Cardiac muscle cell (in vitro differentiated cells and primary cell): ENCODE measurements around the gene CCDC138. TPM values are rescaled to one million over a fixed set of nuclear protein-coding genes. Genes with fewer than 3 reads are reported as not detected.

Source experiments
- DNase-seq, 2 donors: peaks; one replicate each; pipeline versions ENCODE4 v3.0.0 to v3.0.0-alpha.2; 2010 to 2017; ENCODE audit warnings: low read depth in 1 of 2, low spot score in 1 of 2
- H3K27ac ChIP-seq: fragments of 200-600 bp; sonication (generic); 2 replicates; pipeline ENCODE4 v1.5.1; 2016
- H3K27me3 ChIP-seq: fragments of 200-600 bp; sonication (generic); 2 replicates; pipeline ENCODE4 v1.6.0; 2016; ENCODE audit warnings: control low read depth
- H3K36me3 ChIP-seq: fragments of 200-600 bp; sonication (generic); 2 replicates; pipeline ENCODE4 v1.5.1; 2016; ENCODE audit warnings: control low read depth
- H3K4me1 ChIP-seq: fragments of 200-600 bp; sonication (generic); 2 replicates; pipeline ENCODE4 v1.8.1; 2017; ENCODE audit warnings: low read depth, mild to moderate bottlenecking, mixed run types
- H3K4me3 ChIP-seq: fragments of 200-600 bp; sonication (generic); 2 replicates; pipeline ENCODE4 v1.5.1; 2016; ENCODE audit warnings: mild to moderate bottlenecking
- H3K9me3 ChIP-seq: fragments of 200-600 bp; sonication (generic); 2 replicates; pipeline ENCODE4 v1.5.1; 2017; ENCODE audit warnings: low read depth, mild to moderate bottlenecking, control low read depth
- polyA plus RNA-seq: library from polyadenylated mRNA; unstranded; fragments of >200 nt; fragmentation: Nextera tagmentation; extraction: Ambion mirVana; gene quantifications from 2 replicates; pipeline ENCODE4 v1.2.1, GENCODE V29; 2016
- total RNA-seq: library from RNA; depleted of rRNA; stranded (reverse); fragments of >200 nt; gene quantifications from 2 replicates; pipeline ENCODE4 v1.2.3, GENCODE V29; 2016
- TF ChIP-seq, protein P1 (sequence below): IDR thresholded peaks from 2 replicates; pipeline ENCODE4 v1.5.1; 2012; ENCODE audit warnings: low read depth, mild to moderate bottlenecking, low read length

CCDC138 gene
- total and polyA plus RNA-seq, 2 experiments from 2014 or later: 8.4 to 10.0 TPM

DNA sequence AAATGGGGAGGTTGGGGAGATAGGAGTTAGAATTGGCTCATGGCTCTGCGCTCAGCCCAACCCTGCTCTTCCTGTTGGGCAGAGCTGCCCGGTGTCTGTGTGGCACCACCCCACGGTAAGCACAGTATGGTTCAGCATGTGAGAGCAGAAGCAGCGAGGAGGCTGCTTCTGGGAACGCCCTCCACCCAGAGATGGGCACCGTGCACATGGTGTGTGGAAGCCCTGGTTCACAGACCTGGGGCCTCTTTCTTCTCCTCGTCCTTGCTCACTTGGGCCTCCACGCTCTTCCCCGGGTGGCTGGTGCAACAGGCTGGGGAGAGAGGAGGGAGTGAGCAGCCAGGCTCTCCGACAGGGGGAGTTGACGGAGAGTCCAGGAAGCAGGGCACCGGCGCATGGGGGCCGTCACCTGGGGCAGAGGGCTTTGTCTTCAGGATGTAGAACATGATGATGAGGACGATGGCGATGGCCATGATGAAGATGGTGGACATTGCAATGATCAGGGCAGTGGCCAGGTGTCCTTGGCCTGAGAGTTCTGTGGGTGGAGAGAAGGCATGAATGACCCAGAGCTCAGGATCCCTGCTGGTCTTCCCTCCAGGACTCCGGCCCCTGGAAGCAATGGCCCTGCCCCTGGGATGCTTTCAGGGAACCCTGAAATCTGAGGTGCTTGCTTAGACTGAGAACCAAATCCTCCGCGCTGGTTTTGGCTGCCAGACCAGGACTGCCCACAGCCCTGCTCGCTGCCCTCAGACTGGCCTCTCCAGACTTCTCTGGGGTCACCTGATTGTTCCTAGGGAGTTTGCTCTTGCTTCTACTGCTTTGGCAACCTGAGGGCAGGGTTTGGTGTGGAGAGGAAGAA lies 124.2 kb downstream of the CCDC138 start:
- TF ChIP-seq, protein P1, sequence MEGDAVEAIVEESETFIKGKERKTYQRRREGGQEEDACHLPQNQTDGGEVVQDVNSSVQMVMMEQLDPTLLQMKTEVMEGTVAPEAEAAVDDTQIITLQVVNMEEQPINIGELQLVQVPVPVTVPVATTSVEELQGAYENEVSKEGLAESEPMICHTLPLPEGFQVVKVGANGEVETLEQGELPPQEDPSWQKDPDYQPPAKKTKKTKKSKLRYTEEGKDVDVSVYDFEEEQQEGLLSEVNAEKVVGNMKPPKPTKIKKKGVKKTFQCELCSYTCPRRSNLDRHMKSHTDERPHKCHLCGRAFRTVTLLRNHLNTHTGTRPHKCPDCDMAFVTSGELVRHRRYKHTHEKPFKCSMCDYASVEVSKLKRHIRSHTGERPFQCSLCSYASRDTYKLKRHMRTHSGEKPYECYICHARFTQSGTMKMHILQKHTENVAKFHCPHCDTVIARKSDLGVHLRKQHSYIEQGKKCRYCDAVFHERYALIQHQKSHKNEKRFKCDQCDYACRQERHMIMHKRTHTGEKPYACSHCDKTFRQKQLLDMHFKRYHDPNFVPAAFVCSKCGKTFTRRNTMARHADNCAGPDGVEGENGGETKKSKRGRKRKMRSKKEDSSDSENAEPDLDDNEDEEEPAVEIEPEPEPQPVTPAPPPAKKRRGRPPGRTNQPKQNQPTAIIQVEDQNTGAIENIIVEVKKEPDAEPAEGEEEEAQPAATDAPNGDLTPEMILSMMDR: no peak
- no peaks in the 10 kb centered on the region for H3K36me3 ChIP-seq
- no peak overlapping the region for H3K4me3 ChIP-seq
- no peak overlapping the region for H3K27ac ChIP-seq
- H3K4me1 ChIP-seq: no peaks in the 10 kb centered on the region
- H3K9me3 ChIP-seq: no peaks in the 10 kb centered on the region
- no peak for DNase-seq
- no peaks in the 10 kb centered on the region for H3K27me3 ChIP-seq

DNA sequence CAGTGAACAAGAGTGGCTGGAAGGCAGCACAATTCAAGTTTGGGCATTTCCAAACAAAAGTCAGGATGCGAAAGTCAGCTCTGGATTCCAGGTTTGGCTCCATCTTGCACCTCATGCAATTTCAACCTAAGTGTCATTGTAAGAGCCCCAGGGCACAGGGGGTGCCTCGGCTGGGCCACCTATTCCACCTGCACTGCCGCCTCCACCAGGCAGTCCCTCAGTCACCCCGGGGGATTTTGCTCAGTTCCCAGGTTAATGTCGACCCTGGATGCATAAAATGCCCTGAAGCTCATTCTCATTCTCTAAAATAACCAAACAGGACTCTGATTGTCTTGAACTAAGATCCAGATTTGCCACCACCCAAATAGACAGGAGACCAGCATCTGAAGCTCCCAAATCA lies 124.8 kb downstream of the CCDC138 start:
- H3K27me3 ChIP-seq: no peaks in the 10 kb centered on the region
- no peaks in the 10 kb centered on the region for H3K9me3 ChIP-seq
- H3K36me3 ChIP-seq: no peaks in the 10 kb centered on the region
- no peak overlapping the region for H3K4me3 ChIP-seq
- TF ChIP-seq, protein P1: no peak
- DNase-seq: no peak
- no peaks in the 10 kb centered on the region for H3K4me1 ChIP-seq
- H3K27ac ChIP-seq: no peak overlapping the region

DNA sequence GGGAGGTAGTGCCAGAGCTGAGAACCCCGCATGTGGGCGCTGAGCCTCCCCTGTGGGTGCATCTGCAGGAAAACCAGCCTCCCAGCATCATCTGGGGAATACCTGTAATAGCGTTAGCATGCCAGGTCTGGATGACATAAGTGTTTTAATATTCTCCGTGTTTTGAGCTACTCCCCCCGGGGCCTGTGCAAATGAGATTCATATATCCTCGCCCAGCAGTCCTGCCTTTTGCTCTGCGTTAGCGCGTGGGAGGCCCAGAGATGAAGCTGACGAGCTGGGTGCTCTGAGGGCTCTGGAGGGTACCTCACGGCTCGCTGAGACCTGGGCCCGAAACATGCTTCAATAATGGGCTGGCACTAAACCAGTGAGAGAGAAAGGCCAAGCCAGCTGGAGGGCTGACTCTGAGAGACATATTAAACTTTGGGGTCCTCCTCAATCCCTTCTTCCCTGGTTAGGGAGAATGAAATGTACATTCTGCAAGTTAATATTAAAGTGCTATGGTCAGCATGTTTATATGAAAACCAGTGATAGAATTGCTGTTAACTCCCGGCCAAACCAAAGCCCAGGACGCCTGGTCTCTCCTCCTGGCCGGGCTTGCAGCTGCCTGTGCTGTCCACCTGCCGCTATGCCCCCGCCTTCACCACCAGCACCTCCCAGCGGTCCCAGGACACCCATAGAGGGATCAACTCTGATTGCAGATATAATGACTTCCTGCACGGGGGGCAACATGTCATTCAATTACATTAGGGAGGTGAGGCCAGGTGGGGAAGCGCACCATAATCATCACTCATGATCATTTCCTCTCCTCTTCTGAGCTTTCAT lies 125.4 kb downstream of the CCDC138 start:
- DNase-seq: no peak
- Histone ChIP-seq H3K36me3 (no peaks in the 10 kb centered on the region), H3K9me3 (no peaks in the 10 kb centered on the region), H3K4me3 (no peak overlapping the region), H3K27ac (no peak overlapping the region), H3K4me1 (no peaks in the 10 kb centered on the region), H3K27me3 (no peaks in the 10 kb centered on the region)
- TF ChIP-seq, protein P1: no peak

DNA sequence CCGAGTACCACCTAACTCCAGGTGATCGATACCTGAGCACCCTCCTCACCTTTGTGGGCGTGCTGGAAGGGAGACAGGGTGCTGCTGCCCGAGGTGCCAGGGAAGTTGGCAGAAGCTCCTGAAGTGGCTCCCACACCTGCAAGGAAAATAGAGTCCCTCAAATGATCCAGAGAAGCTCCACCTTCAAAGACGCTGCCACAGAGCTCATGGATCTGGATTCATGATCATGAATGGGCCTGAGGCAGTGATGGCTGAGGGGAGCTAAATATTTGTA lies 126.0 kb downstream of the CCDC138 start:
- Histone ChIP-seq H3K4me3 (no peak overlapping the region), H3K27me3 (no peaks in the 10 kb centered on the region), H3K4me1 (no peaks in the 10 kb centered on the region), H3K27ac (no peak overlapping the region), H3K9me3 (no peaks in the 10 kb centered on the region), H3K36me3 (no peaks in the 10 kb centered on the region)
- TF ChIP-seq, protein P1: no peak
- DNase-seq: no peak

DNA sequence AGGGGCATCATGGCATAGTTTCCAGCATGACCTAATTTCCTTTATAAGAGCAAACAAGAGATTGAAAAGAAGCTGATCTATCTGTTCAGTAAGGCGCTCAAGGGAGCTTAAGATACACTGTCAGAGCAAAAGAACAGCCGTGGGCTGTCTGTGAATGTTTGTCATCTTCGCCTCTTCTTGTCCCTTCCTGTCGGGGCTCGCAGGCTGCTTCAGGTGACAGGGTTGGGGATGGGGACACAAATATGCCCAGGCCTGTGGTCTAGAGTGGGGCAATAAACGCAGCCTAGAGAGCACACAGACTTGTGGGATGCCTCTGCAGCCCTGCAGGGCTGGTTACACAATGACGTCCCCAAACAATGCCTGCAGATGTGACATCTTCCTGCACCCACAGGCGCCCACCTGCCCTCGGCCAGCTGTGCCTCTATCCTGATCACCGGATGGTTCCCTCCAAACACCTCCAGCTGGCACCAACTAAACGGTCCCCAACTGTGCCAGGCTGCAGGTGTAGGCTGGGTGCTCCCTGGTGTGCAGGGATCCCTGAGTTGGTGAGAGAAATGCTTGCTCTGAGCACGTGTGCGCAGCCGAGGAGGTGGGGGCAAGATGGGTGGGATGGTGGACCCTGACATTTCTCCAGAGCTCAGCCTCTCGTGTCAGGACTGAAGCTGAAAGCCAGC lies 129.7 kb downstream of the CCDC138 start:
- Histone ChIP-seq H3K4me3 (no peak overlapping the region), H3K36me3 (no peaks in the 10 kb centered on the region), H3K27me3 (no peaks in the 10 kb centered on the region), H3K9me3 (no peaks in the 10 kb centered on the region), H3K4me1 (no peaks in the 10 kb centered on the region), H3K27ac (no peak overlapping the region)
- no peak for DNase-seq
- TF ChIP-seq, protein P1: no peak
